GM23338 (cell line): Measurements from ENCODE around the gene TMEM45A. TPM values are rescaled to one million over a fixed set of nuclear protein-coding genes. Genes with fewer than 3 reads are reported as not detected.

Source experiments
- ATAC-seq: fragments of 200-7000 bp; cut with Tn5 transposase; 3 replicates; pipeline ENCODE4 v1.9.1; 2020
- DNase-seq: peaks from one replicate; pipeline ENCODE4 v3.0.0-alpha.2; 2015; ENCODE audit warnings: low spot score
- H2AFZ ChIP-seq: fragments of 200-600 bp; sonication (generic); 2 replicates; pipeline ENCODE4 v1.8.0; 2016; ENCODE audit warnings: antibody characterized with exemption, mild to moderate bottlenecking, moderate library complexity
- H3F3A ChIP-seq: fragments of 200-600 bp; sonication (generic); replicated peaks from 2 replicates; pipeline ENCODE4 v1.8.0; 2017; ENCODE audit warnings: antibody characterized with exemption, mixed run types, low read depth
- H3K27ac ChIP-seq: fragments of 200-600 bp; sonication (generic); 2 replicates; pipeline ENCODE4 v1.6.1; 2016; ENCODE audit warnings: low read depth
- H3K27me3 ChIP-seq: fragments of 200-600 bp; sonication (generic); 2 replicates; pipeline ENCODE4 v1.8.0; 2016; ENCODE audit warnings: mild to moderate bottlenecking, mixed run types, moderate library complexity; ENCODE audit not compliant: insufficient read depth
- H3K36me3 ChIP-seq: fragments of 200-600 bp; sonication (generic); 2 replicates; pipeline ENCODE4 v1.8.0; 2016; ENCODE audit warnings: mild to moderate bottlenecking; ENCODE audit not compliant: insufficient read depth
- H3K4me1 ChIP-seq: fragments of 200-600 bp; sonication (generic); 2 replicates; pipeline ENCODE4 v1.8.0; 2016; ENCODE audit warnings: mild to moderate bottlenecking, moderate library complexity; ENCODE audit not compliant: insufficient read depth
- H3K4me2 ChIP-seq: fragments of 200-600 bp; sonication (generic); 2 replicates; pipeline ENCODE4 v1.7.1; 2017; ENCODE audit warnings: mixed run types
- H3K4me3 ChIP-seq: fragments of 200-600 bp; sonication (generic); 2 replicates; pipeline ENCODE4 v1.6.1; 2016; ENCODE audit warnings: mixed run types
- H3K79me2 ChIP-seq: fragments of 200-600 bp; sonication (generic); replicated peaks from 2 replicates; pipeline ENCODE4 v1.8.0; 2017; ENCODE audit warnings: mild to moderate bottlenecking; ENCODE audit not compliant: insufficient read depth
- H3K9me2 ChIP-seq: fragments of 200-600 bp; sonication (generic); 2 replicates; pipeline ENCODE4 v1.8.0; 2017; ENCODE audit not compliant: insufficient read depth
- H4K20me1 ChIP-seq: fragments of 200-600 bp; sonication (generic); replicated peaks from 2 replicates; pipeline ENCODE4 v1.8.0; 2017; ENCODE audit warnings: mild to moderate bottlenecking; ENCODE audit not compliant: insufficient read depth
- H3K27ac Mint-ChIP-seq: 2 replicates; pipeline ENCODE4 v1.8.0; 2020; ENCODE audit warnings: inconsistent platforms, mild to moderate bottlenecking, moderate library complexity, mixed read lengths
- H3K27me3 Mint-ChIP-seq: 3 replicates; pipeline ENCODE4 v1.8.0; 2022; ENCODE audit warnings: low read depth, mild to moderate bottlenecking, moderate library complexity, mixed read lengths, inconsistent platforms; ENCODE audit not compliant: insufficient read depth, poor library complexity
- H3K36me3 Mint-ChIP-seq: 3 replicates; pipeline ENCODE4 v1.8.0; 2021; ENCODE audit warnings: low read depth, mild to moderate bottlenecking, inconsistent platforms, moderate library complexity, mixed read lengths
- H3K4me1 Mint-ChIP-seq: 3 replicates; pipeline ENCODE4 v1.8.0; 2020; ENCODE audit warnings: mild to moderate bottlenecking, inconsistent platforms, mixed read lengths
- H3K4me3 Mint-ChIP-seq: 3 replicates; pipeline ENCODE4 v1.8.0; 2021; ENCODE audit warnings: moderate library complexity, mild to moderate bottlenecking, inconsistent platforms, mixed read lengths
- H3K9me3 Mint-ChIP-seq: 3 replicates; pipeline ENCODE4 v1.8.0; 2020; ENCODE audit warnings: moderate library complexity, mild to moderate bottlenecking, inconsistent platforms, mixed read lengths
- CTCF ChIP-seq, 2 experiments: fragments of 200-600 bp in 1 of 2; sonication (generic) in 1 of 2; conservative IDR thresholded peaks; 2 replicates each; pipeline versions ENCODE4 v1.5.1 to v1.6.1; 2016 to 2017; ENCODE audit warnings: antibody characterized with exemption in 2 of 2, low read depth in 2 of 2, mild to moderate bottlenecking in 2 of 2, moderate library complexity in 1 of 2
- ETS1 ChIP-seq: IDR thresholded peaks from 2 replicates; pipeline ENCODE4 v1.6.1; 2016; ENCODE audit warnings: antibody characterized with exemption
- EZH2 ChIP-seq: fragments of 200-600 bp; sonication (generic); IDR thresholded peaks from one replicate; pipeline ENCODE4 v1.8.0; 2017; ENCODE audit warnings: antibody characterized with exemption, mild to moderate bottlenecking, low read depth; ENCODE audit not compliant: unreplicated experiment
- NANOG ChIP-seq: IDR thresholded peaks from 2 replicates; pipeline ENCODE4 v1.6.1; 2016; ENCODE audit warnings: antibody characterized with exemption, borderline replicate concordance
- POLR2AphosphoS5 ChIP-seq: IDR thresholded peaks from 2 replicates; pipeline ENCODE4 v1.6.1; 2016; ENCODE audit warnings: antibody characterized with exemption, low read depth
- STAT1 ChIP-seq: IDR thresholded peaks from one replicate; pipeline ENCODE4 v1.6.1; 2016; ENCODE audit warnings: antibody characterized with exemption; ENCODE audit not compliant: unreplicated experiment
- ZNF462 ChIP-seq: fragments of 250-450 bp; sonication (Bioruptor Pico); IDR thresholded peaks from 2 replicates; pipeline ENCODE4 v1.5.0; 2020; ENCODE audit warnings: mild to moderate bottlenecking, moderate library complexity
- polyA plus RNA-seq: library from polyadenylated mRNA; unstranded; fragments of >200 nt; fragmentation: Nextera tagmentation; extraction: Ambion mirVana; gene quantifications from 2 replicates; pipeline ENCODE4 v1.2.1, GENCODE V29; 2016
- total RNA-seq: library from RNA; depleted of rRNA; stranded (reverse); fragments of >200 nt; shearing (Covaris generic); gene quantifications from 2 replicates; pipeline ENCODE4 v1.2.3, GENCODE V29; 2014

TMEM45A gene
- total and polyA plus RNA-seq, 2 experiments from 2014 or later = 6.5 to 12.7 TPM

GRCh38 chr3:100483529-100483928 is 8.9 kb upstream of the TMEM45A start (continued):
- TF ChIP-seq CTCF (conservative IDR thresholded peaks at IDR 0.05; ENCODE audit: low read depth in 2 of 2) (no peak), NANOG (no peak), EZH2 (no peak), ETS1 (no peak)

- no peaks in the 10 kb centered on the region; the same call in 2 of the 3 replicates for H3K9me3 Mint-ChIP-seq
Measured at GRCh38 chr3:100486808-100487207, 5.6 kb upstream of the TMEM45A start.

More at GRCh38 chr3:100486808-100487207, 5.6 kb upstream of the TMEM45A start:
- Mint-ChIP-seq H3K4me3 (no peak overlapping the region), H3K27me3 (no peaks in the 10 kb centered on the region), H3K36me3 (no peaks in the 10 kb centered on the region), H3K27ac (no peak overlapping the region), H3K4me1 (peaks cover 10% of the 10 kb centered on the region)
- Histone ChIP-seq H3K4me2 (no peak overlapping the region), H3K36me3 (no peaks in the 10 kb centered on the region), H3K79me2 (no peaks in the 10 kb centered on the region), H3K4me1 (peaks cover 4% of the 10 kb centered on the region), H3F3A (no peaks in the 10 kb centered on the region), H2AFZ (no peak overlapping the region), H3K9me2 (peaks cover 4% of the 10 kb centered on the region; the same call in 1 of the 2 replicates), H3K4me3 (no peak overlapping the region), H4K20me1 (no peaks in the 10 kb centered on the region), H3K27ac (no peak overlapping the region), H3K27me3 (no peaks in the 10 kb centered on the region)
- DNase-seq (no peak), ATAC-seq (no peak)
- TF ChIP-seq POLR2AphosphoS5 = no peak
- no peak for TF ChIP-seq ZNF462
- no peak for TF ChIP-seq EZH2
- no peak for TF ChIP-seq CTCF (conservative IDR thresholded peaks at IDR 0.05; ENCODE audit: low read depth in 2 of 2)
- no peak for TF ChIP-seq STAT1
